GM23248 (cell line): ENCODE measurements around the gene PCCB. TPM values are rescaled to one million over a fixed set of nuclear protein-coding genes. Genes with fewer than 3 reads are reported as not detected.

ENCODE experiments used
- DNase-seq: peaks from one replicate; pipeline ENCODE4 v3.0.0-alpha.2; 2015
- H2AFZ ChIP-seq: fragments of 200-600 bp; sonication (generic); 2 replicates; pipeline ENCODE4 v1.6.1; 2016; ENCODE audit warnings: antibody characterized with exemption
- H3F3A ChIP-seq: fragments of 200-600 bp; sonication (generic); 2 replicates; pipeline ENCODE4 v1.6.1; 2016; ENCODE audit warnings: mild to moderate bottlenecking, antibody characterized with exemption, mixed run types; ENCODE audit not compliant: insufficient read depth
- H3K27ac ChIP-seq: fragments of 200-600 bp; sonication (generic); 2 replicates; pipeline ENCODE4 v1.5.1; 2016; ENCODE audit warnings: mild to moderate bottlenecking
- H3K27me3 ChIP-seq: fragments of 200-600 bp; sonication (generic); replicated peaks from 2 replicates; pipeline ENCODE4 v1.6.1; 2016; ENCODE audit warnings: mild to moderate bottlenecking; ENCODE audit not compliant: insufficient read depth
- H3K36me3 ChIP-seq: fragments of 200-600 bp; sonication (generic); 2 replicates; pipeline ENCODE4 v1.6.1; 2016; ENCODE audit warnings: low read depth, mild to moderate bottlenecking
- H3K4me1 ChIP-seq: fragments of 200-600 bp; sonication (generic); 2 replicates; pipeline ENCODE4 v1.6.1; 2016; ENCODE audit warnings: mild to moderate bottlenecking; ENCODE audit not compliant: insufficient read depth
- H3K4me2 ChIP-seq: fragments of 200-600 bp; sonication (generic); one replicate; pipeline ENCODE4 v1.6.1; 2016; ENCODE audit warnings: mild to moderate bottlenecking; ENCODE audit not compliant: unreplicated experiment
- H3K4me3 ChIP-seq: fragments of 200-600 bp; sonication (generic); 2 replicates; pipeline ENCODE4 v1.5.1; 2016; ENCODE audit warnings: mild to moderate bottlenecking
- H3K79me2 ChIP-seq: fragments of 200-600 bp; sonication (generic); 2 replicates; pipeline ENCODE4 v1.6.1; 2016; ENCODE audit warnings: mild to moderate bottlenecking; ENCODE audit not compliant: insufficient read depth
- H3K9ac ChIP-seq: fragments of 200-600 bp; sonication (generic); 2 replicates; pipeline ENCODE4 v1.6.1; 2016; ENCODE audit warnings: mild to moderate bottlenecking
- H3K9me2 ChIP-seq: fragments of 200-600 bp; sonication (generic); 2 replicates; pipeline ENCODE4 v1.6.1; 2016; ENCODE audit warnings: mixed run types, mild to moderate bottlenecking, moderate library complexity; ENCODE audit not compliant: insufficient read depth
- H3K9me3 ChIP-seq: fragments of 200-600 bp; sonication (generic); one replicate; pipeline ENCODE4 v1.6.1; 2017; ENCODE audit warnings: low read depth
- H4K20me1 ChIP-seq: fragments of 200-600 bp; sonication (generic); 2 replicates; pipeline ENCODE4 v1.6.0; 2016; ENCODE audit not compliant: insufficient read depth
- EZH2 ChIP-seq: fragments of 200-600 bp; sonication (generic); IDR thresholded peaks from 2 replicates; pipeline ENCODE4 v1.6.1; 2018; ENCODE audit warnings: antibody characterized with exemption, mild to moderate bottlenecking; ENCODE audit not compliant: insufficient read depth, poor library complexity, severe bottlenecking
- EZH2phosphoT487 ChIP-seq: fragments of 200-600 bp; sonication (generic); IDR thresholded peaks from 2 replicates; pipeline ENCODE4 v1.6.1; 2018; ENCODE audit warnings: antibody characterized with exemption, moderate library complexity, mild to moderate bottlenecking, low read depth; ENCODE audit not compliant: insufficient read depth
- WGBS, 2 experiments: methylation state at CpG; one replicate each; pipeline ENCODE4 v1.1.6; 2015 to 2017; ENCODE audit warnings: low lambda C conversion rate in 2 of 2, low coverage in 1 of 2; ENCODE audit errors: missing lambda C conversion rate in 2 of 2; 5-methylcytosine and 5-hydroxymethylcytosine counted together
- in situ Hi-C: fragments of 300-500 bp; cut with MboI; formaldehyde crosslinking; loops from 2 replicates; pipeline ENCODE4 v1.15.0; 2020
- polyA plus RNA-seq: library from polyadenylated mRNA; unstranded; fragments of >200 nt; fragmentation: Nextera tagmentation; extraction: Ambion mirVana; gene quantifications from 2 replicates; pipeline ENCODE4 v1.2.1, GENCODE V29; 2016
- total RNA-seq: library from RNA; depleted of rRNA; stranded (reverse); fragments of >200 nt; shearing (Covaris generic); gene quantifications from 2 replicates; pipeline ENCODE4 v1.2.3, GENCODE V29; 2014

Gene PCCB
- total and polyA plus RNA-seq, 2 experiments from 2014 or later: 35.8 to 38.9 TPM

GRCh38 chr3:136239094-136239493 is 11.0 kb upstream of the PCCB start:
- DNase-seq: no peak
- TF ChIP-seq EZH2: no peak
- TF ChIP-seq EZH2phosphoT487: no peak
- H4K20me1 ChIP-seq: no peaks in the 10 kb centered on the region
- no peaks in the 10 kb centered on the region for H3K9me3 ChIP-seq
- no peak overlapping the region for H2AFZ ChIP-seq
- no peak overlapping the region for H3K4me2 ChIP-seq
- H3K36me3 ChIP-seq: no peaks in the 10 kb centered on the region
- H3K79me2 ChIP-seq: no peaks in the 10 kb centered on the region
- H3K4me1 ChIP-seq: no peaks in the 10 kb centered on the region
- 67 to 74% methylated on average over 1 of the region's 1 CpG for WGBS, 2 experiments
- H3K27ac ChIP-seq: no peak overlapping the region
- in situ Hi-C loops: no loop called here
- H3F3A ChIP-seq: no peaks in the 10 kb centered on the region
- no peaks in the 10 kb centered on the region for H3K9me2 ChIP-seq
- no peak overlapping the region for H3K4me3 ChIP-seq
- 0 out of 2 replicates have a peak, but pooled peaks cover 6% of the 10 kb centered on the region for H3K27me3 ChIP-seq
- H3K9ac ChIP-seq: no peak overlapping the region

DNA sequence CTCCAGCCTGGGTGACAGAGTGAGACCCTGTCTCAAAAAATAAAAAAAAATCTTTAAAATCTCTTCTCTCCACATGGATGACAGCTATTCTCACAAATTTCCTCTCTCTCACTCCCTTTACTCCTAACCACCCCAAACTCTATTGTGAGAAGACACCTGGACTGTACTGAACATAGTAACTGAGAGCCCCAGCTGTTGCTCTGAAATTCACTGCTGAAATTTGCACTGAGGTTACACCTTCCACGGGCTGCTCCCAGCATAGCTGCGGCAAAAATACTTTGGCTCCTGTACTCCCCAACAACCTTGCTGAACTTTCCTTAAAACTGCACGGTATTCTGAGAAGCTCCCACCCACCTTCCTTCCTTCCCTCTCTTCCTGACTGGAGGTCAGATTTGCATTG is 4.4 kb upstream of the PCCB start:
- Histone ChIP-seq H4K20me1 (no peaks in the 10 kb centered on the region), H3K4me2 (no peak overlapping the region), H3K4me1 (no peaks in the 10 kb centered on the region), H3K27me3 (0 out of 2 replicates have a peak, but pooled peaks cover 1% of the 10 kb centered on the region), H3K79me2 (no peaks in the 10 kb centered on the region), H3K9me2 (no peaks in the 10 kb centered on the region), H3K4me3 (no peak overlapping the region), H3K9ac (no peak overlapping the region), H3K27ac (no peak overlapping the region), H3K36me3 (no peaks in the 10 kb centered on the region), H2AFZ (no peak overlapping the region), H3K9me3 (no peaks in the 10 kb centered on the region), H3F3A (0 out of 2 replicates have a peak, but pooled peaks cover 2% of the 10 kb centered on the region)
- WGBS, 2 experiments: 66 to 76% methylated on average over 3 of the region's 3 CpGs
- DNase-seq: no peak
- in situ Hi-C loops: no loop called here
- TF ChIP-seq EZH2 (no peak), EZH2phosphoT487 (no peak)

- no peaks in the 10 kb centered on the region for H3K9me2 ChIP-seq
- no peak overlapping the region for H3K9ac ChIP-seq
- no peak overlapping the region for H3K4me3 ChIP-seq
- H2AFZ ChIP-seq: no peak overlapping the region
- peaks cover 14% of the 10 kb centered on the region for H3K79me2 ChIP-seq
- H3K27ac ChIP-seq: no peak overlapping the region
- H3K27me3 ChIP-seq: no peaks in the 10 kb centered on the region
- in situ Hi-C loops: no loop called here
- H4K20me1 ChIP-seq: no peaks in the 10 kb centered on the region
- DNase-seq: no peak
- H3K4me2 ChIP-seq: no peak overlapping the region
- H3K9me3 ChIP-seq: no peaks in the 10 kb centered on the region
- 0 out of 2 replicates have a peak, but pooled peaks cover 9% of the 10 kb centered on the region for H3F3A ChIP-seq
- 50 to 55% methylated on average over 1 of the region's 1 CpG for WGBS, 2 experiments
- TF ChIP-seq EZH2 (no peak), EZH2phosphoT487 (no peak)
- H3K4me1 ChIP-seq: peaks cover 4% of the 10 kb centered on the region
- H3K36me3 ChIP-seq: no peaks in the 10 kb centered on the region
Observed at GRCh38 chr3:136247436-136247835, 2.7 kb upstream of the PCCB start.

GRCh38 chr3:136247855-136248590 is 2.1 kb upstream of the PCCB start:
- Histone ChIP-seq H3K27me3 (no peaks in the 10 kb centered on the region), H3K4me1 (peaks cover 4% of the 10 kb centered on the region), H3K27ac (no peak overlapping the region), H2AFZ (no peak overlapping the region), H3K4me2 (no peak overlapping the region), H4K20me1 (no peaks in the 10 kb centered on the region), H3K79me2 (peaks cover 19% of the 10 kb centered on the region), H3K36me3 (no peaks in the 10 kb centered on the region), H3K9ac (no peak overlapping the region), H3K9me2 (no peaks in the 10 kb centered on the region), H3F3A (0 out of 2 replicates have a peak, but pooled peaks cover 9% of the 10 kb centered on the region), H3K9me3 (no peaks in the 10 kb centered on the region), H3K4me3 (no peak overlapping the region)
- 67 to 80% methylated on average over 4 of the region's 4 CpGs for WGBS, 2 experiments
- no peak for DNase-seq
- TF ChIP-seq EZH2phosphoT487: no peak
- no peak for TF ChIP-seq EZH2
- in situ Hi-C loops: no loop called here
